RWPE2 (cell line): ENCODE measurements around the gene C1QTNF5.

Experiments
- ATAC-seq: fragments of 200-7000 bp; cut with Tn5 transposase; 3 replicates; pipeline ENCODE4 v1.9.1; 2021; ENCODE audit warnings: low read depth
- DNase-seq: peaks from one replicate; pipeline ENCODE4 v3.0.0-alpha.2; 2020; ENCODE audit warnings: low spot score
- H3K27ac ChIP-seq: fragments of 450-650 bp; 2 replicates; pipeline ENCODE4 v1.5.1; 2017; ENCODE audit warnings: mild to moderate bottlenecking; ENCODE audit not compliant: poor library complexity, severe bottlenecking
- H3K27me3 ChIP-seq: fragments of 250-450 bp; sonication (Bioruptor Pico); 2 replicates; pipeline ENCODE4 v1.5.1; 2021; ENCODE audit warnings: mild to moderate bottlenecking, moderate library complexity; ENCODE audit not compliant: insufficient read depth, poor library complexity, severe bottlenecking
- H3K36me3 ChIP-seq: fragments of 250-450 bp; sonication (Bioruptor Pico); 2 replicates; pipeline ENCODE4 v1.5.1; 2020; ENCODE audit warnings: low read depth, mild to moderate bottlenecking, moderate library complexity
- H3K4me1 ChIP-seq: fragments of 250-450 bp; sonication (Bioruptor Pico); 2 replicates; pipeline ENCODE4 v1.5.1; 2021; ENCODE audit warnings: mild to moderate bottlenecking, moderate library complexity; ENCODE audit not compliant: insufficient read depth, poor library complexity, severe bottlenecking
- H3K4me3 ChIP-seq: fragments of 250-450 bp; sonication (Bioruptor Pico); 2 replicates; pipeline ENCODE4 v1.5.1; 2021; ENCODE audit warnings: mild to moderate bottlenecking, moderate library complexity; ENCODE audit not compliant: severe bottlenecking
- H3K9me3 ChIP-seq: fragments of 250-450 bp; sonication (Bioruptor Pico); 2 replicates; pipeline ENCODE4 v1.5.1; 2021; ENCODE audit warnings: mild to moderate bottlenecking, moderate library complexity; ENCODE audit not compliant: severe bottlenecking
- TF ChIP-seq, protein P1 (sequence below): fragments of 450-650 bp; IDR thresholded peaks from one replicate; pipeline ENCODE4 v1.5.1; 2017; ENCODE audit warnings: mild to moderate bottlenecking, moderate library complexity; ENCODE audit not compliant: poor library complexity, severe bottlenecking

Gene C1QTNF5

DNA sequence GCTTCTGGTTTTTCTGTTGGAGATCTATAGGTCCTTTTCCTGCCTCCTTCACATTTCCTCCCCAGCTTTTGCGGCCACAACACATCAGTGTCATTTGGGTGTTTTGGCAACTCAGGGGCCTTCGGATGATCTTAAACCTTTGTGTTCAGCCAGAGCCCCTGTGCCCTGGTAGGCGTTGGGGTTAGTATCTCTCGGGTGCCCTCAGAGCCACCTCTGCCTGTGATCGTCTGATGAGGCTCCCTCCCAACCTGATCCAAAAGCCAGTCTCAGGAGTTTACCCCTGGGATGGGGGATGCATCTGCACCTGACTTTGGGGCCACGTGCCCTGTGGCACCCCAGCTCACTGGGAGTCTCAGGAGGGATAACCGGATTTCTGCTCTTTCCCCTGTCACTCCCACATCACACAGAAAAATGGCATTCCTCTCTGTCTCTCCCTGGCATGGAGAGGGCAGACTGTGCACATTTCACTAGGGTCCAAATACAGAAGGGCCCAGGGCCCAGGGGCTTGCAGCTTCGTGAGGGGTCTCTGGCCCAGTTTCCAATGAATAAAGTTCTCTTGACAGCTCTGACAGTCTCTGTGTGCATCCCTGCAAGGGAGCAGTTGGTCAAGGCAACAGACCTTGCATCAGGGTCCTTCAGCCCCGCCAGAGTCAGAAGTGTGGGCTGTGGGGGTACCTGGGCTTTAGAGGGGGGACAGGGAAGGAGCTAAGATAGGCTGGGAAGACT is 3.8 kb downstream of the C1QTNF5 start:
- no peak overlapping the region for H3K4me3 ChIP-seq
- TF ChIP-seq, protein P1, sequence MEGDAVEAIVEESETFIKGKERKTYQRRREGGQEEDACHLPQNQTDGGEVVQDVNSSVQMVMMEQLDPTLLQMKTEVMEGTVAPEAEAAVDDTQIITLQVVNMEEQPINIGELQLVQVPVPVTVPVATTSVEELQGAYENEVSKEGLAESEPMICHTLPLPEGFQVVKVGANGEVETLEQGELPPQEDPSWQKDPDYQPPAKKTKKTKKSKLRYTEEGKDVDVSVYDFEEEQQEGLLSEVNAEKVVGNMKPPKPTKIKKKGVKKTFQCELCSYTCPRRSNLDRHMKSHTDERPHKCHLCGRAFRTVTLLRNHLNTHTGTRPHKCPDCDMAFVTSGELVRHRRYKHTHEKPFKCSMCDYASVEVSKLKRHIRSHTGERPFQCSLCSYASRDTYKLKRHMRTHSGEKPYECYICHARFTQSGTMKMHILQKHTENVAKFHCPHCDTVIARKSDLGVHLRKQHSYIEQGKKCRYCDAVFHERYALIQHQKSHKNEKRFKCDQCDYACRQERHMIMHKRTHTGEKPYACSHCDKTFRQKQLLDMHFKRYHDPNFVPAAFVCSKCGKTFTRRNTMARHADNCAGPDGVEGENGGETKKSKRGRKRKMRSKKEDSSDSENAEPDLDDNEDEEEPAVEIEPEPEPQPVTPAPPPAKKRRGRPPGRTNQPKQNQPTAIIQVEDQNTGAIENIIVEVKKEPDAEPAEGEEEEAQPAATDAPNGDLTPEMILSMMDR, result no peak

DNA sequence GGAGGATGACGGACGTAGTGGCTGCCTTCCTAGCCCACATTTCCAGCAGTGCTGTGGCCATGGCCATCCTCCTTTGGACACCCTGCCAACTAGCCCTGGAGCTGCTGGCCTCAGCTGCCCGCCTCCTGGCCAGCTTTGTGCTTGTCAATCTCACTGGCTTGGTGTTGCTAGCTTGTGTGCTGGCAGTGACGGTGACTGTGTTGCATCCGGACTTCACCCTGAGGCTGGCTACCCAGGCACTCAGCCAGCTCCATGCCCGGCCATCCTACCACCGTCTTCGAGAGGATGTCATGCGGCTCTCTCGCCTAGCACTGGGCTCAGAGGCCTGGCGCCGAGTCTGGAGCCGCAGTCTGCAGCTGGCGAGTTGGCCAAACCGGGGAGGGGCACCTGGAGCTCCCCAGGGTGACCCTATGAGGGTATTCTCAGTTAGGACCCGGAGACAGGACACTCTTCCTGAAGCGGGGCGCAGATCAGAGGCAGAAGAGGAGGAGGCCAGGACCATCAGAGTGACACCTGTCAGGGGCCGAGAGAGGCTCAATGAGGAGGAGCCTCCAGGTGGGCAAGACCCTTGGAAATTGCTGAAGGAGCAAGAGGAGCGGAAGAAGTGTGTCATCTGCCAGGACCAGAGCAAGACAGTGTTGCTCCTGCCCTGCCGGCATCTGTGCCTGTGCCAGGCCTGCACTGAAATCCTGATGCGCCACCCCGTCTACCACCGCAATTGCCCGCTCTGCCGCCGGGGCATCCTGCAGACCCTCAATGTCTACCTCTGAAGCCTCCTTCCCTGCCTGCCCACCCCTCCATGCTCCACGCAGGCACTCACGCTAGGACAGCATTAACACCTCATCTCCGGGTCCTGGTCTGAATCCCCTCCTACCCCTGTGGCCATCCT is 4.8 kb downstream of the C1QTNF5 start:
- DNase-seq, result no peak
- Histone ChIP-seq H3K4me1 (peaks cover 10% of the 10 kb centered on the region), H3K9me3 (no peaks in the 10 kb centered on the region), H3K36me3 (peaks cover 10% of the 10 kb centered on the region; the same call in 1 of the 2 replicates), H3K4me3 (peak overlapping the region; percentile 87), H3K27me3 (peaks cover 11% of the 10 kb centered on the region), H3K27ac (no peak overlapping the region)
- ATAC-seq, result no peak
- TF ChIP-seq, protein P1, result no peak

More for the DNA sequence above, 3.8 kb downstream of the C1QTNF5 start:
- no peak for ATAC-seq
- Histone ChIP-seq H3K4me1 (peaks cover 10% of the 10 kb centered on the region), H3K27me3 (peaks cover 15% of the 10 kb centered on the region), H3K9me3 (no peaks in the 10 kb centered on the region), H3K27ac (peak overlapping the region; percentile 32), H3K36me3 (peaks cover 10% of the 10 kb centered on the region; the same call in 1 of the 2 replicates)
- no peak for DNase-seq

DNA sequence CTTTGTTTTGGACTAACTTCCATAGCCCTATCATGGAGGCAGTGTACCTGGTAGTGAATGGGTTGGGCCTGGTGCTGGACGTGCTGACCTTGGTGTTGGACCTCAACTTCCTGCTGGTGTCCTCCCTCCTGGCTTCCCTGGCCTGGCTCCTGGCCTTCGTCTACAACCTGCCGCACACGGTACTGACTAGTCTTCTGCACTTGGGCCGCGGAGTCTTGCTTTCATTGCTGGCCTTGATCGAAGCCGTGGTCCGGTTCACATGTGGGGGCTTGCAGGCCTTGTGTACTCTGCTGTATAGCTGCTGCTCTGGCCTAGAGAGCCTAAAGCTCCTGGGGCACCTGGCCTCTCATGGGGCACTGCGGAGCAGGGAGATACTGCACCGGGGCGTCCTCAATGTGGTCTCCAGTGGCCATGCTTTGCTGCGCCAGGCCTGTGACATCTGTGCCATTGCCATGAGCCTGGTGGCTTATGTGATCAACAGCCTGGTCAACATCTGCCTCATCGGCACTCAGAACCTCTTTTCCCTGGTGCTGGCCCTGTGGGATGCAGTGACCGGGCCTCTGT is 5.5 kb downstream of the C1QTNF5 start:
- ATAC-seq (no peak), DNase-seq (no peak)
- peaks cover 5% of the 10 kb centered on the region for H3K27me3 ChIP-seq
- H3K36me3 ChIP-seq, result peaks cover 10% of the 10 kb centered on the region; the same call in 1 of the 2 replicates
- TF ChIP-seq, protein P1, result no peak
- H3K27ac ChIP-seq, result peak overlapping the region; percentile 43
- H3K9me3 ChIP-seq, result no peaks in the 10 kb centered on the region
- peak overlapping the region; percentile 87 for H3K4me3 ChIP-seq
- peaks cover 10% of the 10 kb centered on the region for H3K4me1 ChIP-seq

DNA sequence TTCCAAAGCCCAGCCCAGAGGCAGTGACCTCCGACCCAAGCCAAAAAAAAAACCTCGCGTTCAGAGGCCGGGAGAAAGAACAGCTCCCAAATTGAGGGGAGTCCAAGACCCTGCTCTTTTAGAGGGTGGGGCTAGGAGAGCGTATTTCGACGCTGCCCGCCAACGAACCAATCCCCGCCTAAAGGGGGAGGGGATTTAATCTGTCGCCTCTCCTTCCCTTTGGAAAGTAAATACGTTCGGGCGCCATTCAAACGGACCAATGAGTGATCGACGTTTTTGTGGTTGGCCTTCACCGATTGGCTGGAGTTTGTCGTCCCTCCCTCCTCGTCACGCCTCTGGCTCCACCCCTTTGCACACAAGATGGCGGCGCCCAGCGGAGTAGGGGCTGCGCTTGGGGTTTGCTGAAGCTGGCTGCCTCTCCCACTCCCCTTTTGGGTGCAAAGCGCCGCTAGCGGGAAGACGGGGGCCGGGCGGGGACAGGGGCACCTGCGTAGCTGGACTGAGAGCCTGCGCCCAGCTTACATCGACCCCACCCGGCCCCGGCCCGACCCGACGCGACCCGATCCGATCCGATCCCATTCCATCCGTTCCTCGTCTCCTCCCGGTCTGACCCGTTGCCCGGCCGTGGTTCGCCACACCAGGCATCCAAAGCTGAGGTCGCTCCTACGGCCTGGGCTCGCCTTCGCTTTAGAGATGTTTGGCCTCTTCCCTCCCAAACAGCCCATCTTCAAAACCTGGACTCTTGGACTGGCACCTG is 6.3 kb downstream of the C1QTNF5 start, which contains the start of gene RNF26:
Gene RNF26 (plus strand): TSS at position 354 of the 757 bp plus-strand sequence. CDS start 596 bp downstream, outside the sequence.
- peaks cover 10% of the 10 kb centered on the region for H3K4me1 ChIP-seq

More for the DNA sequence above, 6.3 kb downstream of the C1QTNF5 start, which contains the start of gene RNF26:
- no peaks in the 10 kb centered on the region for H3K9me3 ChIP-seq
- H3K27ac ChIP-seq, result peak within 1 kb of the TSS; percentile 43
- H3K27me3 ChIP-seq, result no peaks in the 10 kb centered on the region
- H3K36me3 ChIP-seq, result peaks cover 10% of the 10 kb centered on the region; the same call in 1 of the 2 replicates
- TF ChIP-seq, protein P1, result no peak
- peak within 1 kb of the TSS; percentile 87 for H3K4me3 ChIP-seq
- DNase-seq, result peak; percentile 93
- ATAC-seq, result peak; percentile 86
